GM18907 (cell line): ENCODE data around the gene DCLRE1C.
"Not testable (repeated sequence)": the region's sequence is repeated elsewhere in the genome, so short reads cannot be mapped to it uniquely, and the experiment has no call there.

Experiments
- ATAC-seq: cut with Tn5 transposase; IDR thresholded peaks from one replicate; pipeline ENCODE4 v1.9.1; 2021; ENCODE audit warnings: mild to moderate bottlenecking, moderate library complexity; ENCODE audit not compliant: unreplicated experiment

Gene DCLRE1C

DNA sequence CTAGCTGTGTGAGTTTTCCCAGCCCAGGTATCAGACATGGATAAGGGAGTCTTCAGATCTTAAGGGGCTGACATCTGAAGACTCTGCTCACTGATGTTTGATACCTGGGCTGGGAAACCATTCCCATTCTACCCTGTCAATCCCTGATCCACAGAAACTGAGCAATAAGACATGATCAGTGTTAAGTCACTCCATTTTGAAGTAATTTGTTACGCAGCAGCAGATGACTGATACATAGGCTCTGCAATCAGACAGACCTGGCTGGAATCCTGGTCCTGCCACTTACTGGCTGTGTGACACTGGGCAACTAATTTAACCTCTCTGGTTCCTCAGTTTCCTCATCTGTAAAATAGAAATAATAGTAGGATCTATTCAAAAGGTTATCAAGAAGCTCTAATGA is 6.6 kb downstream of the DCLRE1C start:
- ATAC-seq = no peak

DNA sequence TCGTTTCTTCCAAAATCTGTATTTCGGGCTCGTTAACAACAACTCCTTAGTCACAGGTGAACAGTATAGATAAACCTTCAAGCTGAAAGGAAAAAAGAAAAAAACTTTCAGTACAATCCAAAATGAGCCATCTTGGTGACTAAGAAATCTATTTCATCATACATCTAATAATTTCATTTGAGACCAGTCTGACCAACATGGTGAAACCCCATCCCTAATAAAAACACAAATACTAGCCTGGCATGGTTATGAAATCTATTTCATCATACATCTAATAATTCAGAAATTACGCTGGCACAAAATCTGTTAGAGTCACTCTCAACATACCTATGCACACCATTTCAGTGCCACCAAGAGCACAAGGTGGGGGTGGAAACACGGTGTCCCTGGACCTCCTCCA is 8.8 kb downstream of the DCLRE1C start:
- ATAC-seq = no peak

DNA sequence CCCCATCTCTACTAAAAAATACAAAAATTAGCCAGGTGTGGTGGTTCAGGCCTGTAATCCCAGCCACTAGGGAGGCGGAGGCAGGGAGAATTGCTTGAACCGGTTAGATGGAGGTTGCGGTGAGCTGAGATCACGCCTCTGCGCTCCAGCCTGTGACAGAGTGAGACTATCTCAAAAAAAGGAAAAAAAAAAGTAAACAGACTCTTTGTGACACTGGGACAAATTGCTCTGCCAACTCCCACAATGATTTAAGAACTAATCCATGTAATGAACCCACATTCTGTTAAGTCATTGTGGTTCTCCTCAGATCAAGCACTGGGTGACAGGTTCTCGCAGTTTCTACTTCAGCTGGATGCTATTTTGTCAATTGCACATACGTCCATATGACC is 11.0 kb downstream of the DCLRE1C start:
- not testable (repeated sequence) for ATAC-seq

DNA sequence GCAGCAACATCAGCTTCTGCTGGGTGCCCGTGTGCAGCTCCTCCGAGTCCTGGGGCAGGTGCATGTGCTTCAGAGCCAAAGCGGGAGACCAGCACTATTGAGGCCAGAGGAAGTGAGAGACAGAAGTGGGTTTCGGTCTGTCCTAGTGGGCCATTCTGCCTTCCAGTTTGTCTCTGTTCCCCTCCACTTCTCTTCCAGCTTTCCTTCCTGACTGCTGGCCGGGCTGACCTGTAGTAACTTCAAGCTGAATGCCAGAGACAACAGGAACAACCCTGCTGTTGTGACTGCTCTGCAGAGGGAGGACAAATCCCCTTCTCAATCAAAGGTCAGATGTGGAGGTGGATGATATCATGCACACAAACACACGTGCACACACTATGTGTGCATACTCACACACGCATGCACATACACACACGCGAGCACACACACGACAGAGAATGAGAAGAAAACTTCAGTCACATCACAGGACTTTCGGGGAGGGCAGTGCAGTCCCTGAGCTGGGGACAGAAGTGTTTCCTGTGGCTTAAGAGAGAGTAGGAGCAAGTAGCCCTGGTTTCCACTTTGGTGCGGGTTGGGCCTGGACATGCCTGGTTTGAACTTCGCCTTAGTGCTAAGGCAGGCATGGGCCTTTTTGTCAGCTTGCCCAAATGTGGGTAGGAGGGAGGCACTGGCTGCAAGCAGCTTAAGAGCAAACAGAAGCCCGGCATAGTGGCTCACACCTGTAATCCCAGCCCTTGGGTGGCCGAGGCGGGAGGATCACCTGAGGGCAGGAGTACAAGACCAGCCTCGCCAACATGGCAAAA is 11.5 kb downstream of the DCLRE1C start:
- peak; percentile 90 for ATAC-seq

DNA sequence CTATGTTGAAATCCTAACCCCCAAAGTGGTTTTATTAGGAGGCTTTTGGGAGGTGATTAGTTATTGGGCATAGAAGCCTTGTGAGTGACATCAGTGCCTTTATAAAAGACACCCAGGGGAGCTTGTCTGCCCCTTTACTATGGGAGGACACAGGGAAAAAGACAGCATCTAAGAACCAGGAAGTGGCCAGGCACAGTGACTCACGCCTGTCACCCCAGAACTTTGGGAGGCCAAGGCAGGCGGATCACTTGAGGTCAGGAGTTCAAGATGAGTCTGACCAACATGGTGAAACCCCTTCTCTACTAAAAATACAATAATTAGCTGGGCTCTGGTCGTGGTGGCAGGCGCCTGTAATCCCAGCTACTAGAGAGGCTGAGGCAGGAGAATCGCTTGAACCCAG is 14.9 kb downstream of the DCLRE1C start:
- not testable (repeated sequence) for ATAC-seq

DNA sequence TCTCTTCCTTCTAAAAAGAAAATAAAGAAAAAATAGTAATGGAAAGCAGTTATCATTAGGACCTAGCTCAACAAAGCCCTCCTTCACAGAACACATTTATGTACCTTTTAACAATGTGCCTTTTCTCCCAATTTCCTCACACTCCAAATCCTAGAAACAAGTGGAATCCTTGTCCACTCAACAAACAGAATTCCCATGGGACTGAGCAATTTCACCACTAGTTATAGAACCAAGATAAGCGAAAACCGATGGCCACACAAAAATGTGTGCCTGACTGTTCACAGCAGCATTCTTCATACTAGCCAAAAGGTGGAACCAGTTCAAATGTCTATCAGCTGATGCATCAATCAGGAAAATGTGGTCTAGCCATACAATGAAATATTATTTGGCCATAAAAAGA is 17.3 kb downstream of the DCLRE1C start:
- ATAC-seq = no peak

DNA sequence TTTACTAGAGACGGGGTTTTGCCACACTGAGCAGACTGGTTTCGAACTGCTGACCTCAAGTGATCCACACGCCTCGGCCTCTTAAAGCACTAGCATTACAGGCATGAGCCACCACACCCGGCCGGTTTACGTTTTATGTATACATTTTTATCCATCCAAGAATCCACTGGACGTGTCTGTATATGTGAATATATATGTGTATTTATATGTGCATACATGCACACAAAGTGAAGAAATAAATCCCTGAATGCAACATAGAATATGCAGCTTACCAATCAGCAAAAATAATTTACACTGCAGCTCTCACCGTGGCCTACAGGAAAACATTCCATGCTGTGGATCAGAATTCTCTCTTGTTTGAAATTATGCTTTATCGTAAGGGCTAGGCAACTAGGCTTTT is 23.3 kb downstream of the DCLRE1C start:
- no peak for ATAC-seq

DNA sequence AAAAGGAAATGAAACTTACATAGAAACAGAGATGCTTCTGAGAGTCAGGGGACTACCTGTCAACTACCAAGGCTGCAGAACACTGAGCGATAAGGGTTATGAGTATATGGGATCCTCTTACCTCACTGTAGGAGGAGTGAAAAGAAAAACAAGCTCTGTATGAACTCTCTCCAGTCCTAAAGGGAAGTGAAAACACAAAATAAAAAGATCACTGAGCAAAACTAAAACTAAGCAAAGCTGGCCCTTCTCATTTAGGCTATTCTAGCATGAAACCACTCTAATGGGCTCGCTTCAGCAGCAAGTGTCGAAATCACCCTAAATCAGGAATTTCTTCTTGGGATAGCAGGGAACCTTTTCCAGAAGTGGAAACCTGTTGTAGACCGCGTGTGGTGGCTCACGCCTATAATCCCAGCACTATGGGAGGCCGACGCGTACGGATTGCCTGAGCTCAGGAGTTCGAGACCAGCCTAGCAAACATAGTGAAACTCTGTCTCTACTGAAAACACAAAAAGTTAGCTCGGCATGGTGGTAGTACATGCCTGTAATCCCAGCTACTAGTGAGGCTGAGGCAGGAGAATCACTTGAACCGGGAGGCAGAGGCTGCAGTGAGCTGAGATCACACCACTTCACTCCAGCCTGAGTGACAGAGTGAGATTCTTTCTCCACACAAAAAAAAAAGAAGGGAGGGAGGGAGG is 27.0 kb downstream of the DCLRE1C start:
- peak; percentile 92 for ATAC-seq

DNA sequence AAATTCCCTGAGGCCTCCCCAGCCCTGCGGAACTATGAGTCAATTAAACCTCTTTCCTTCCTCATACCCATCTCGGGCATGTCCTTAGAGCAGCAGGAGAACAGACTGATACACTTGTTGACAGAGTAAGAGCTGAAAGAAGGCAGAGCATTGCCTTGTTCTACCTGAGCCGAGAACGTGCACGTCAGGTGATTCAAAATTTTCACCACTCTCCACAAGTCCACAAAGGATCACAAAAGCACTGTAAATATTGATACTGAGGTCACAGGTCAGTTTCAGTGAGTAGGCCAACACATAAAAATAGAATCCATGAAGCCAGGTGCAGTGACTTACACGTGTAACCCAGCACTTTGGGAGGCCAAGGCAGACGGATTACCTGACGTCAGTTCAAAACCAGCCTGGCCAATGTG is 27.8 kb downstream of the DCLRE1C start:
- peak; percentile 10 for ATAC-seq

DNA sequence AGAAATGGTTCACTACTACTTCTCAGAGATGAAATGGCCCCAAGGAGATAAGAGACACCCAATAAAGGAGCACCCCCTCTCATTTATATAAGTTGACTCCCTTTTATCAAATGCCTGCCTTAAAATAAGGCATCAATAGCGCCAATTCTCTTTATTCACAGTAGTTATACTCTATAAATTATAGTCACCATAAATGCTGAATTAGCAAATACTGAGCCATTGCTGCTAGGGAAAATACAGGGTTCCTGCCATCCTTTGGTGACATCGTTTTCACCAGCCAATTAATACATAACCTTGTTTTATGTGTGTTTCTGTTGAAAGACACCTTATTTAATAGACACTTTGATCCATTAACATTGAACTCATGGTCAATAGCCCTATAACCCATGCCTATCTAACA is 28.6 kb downstream of the DCLRE1C start:
- ATAC-seq = no peak

DNA sequence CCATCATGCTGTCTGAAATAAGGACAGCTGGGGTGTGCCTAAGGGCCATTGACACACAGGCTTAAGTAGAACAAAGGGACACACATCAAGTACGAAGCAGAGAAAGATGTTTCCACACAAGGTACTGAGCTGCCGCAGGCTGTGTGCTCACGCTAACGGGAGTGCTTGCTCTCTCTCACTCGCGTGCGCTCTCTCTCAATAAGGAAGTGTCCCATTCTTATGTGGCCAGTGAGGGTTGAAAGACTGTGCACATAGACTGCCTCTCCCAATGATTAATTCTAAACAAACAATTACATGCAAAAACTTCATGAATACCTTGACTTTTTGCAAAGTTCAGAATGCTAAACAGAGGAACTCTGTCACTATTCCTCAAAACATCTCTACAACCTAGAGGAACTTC is 29.9 kb downstream of the DCLRE1C start:
- ATAC-seq = no peak

DNA sequence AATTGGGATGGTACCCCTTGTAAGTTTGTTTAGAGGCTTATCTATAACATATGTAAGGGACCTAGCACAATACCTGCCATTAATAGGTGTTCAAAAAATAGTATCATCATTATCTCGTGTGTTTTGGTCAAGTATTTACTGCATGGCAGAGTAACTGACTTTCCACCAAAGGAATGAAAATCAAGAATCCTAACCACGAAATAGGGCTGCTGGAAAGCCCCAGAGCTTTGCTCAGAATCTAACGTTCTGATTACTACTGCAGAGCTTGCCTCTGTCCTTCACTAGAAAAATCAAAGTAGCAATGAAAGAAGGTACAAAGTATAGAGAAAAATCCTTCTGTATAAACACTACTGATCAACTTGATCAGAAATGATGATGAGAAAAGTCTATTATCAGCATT is 34.9 kb downstream of the DCLRE1C start:
- no peak for ATAC-seq

DNA sequence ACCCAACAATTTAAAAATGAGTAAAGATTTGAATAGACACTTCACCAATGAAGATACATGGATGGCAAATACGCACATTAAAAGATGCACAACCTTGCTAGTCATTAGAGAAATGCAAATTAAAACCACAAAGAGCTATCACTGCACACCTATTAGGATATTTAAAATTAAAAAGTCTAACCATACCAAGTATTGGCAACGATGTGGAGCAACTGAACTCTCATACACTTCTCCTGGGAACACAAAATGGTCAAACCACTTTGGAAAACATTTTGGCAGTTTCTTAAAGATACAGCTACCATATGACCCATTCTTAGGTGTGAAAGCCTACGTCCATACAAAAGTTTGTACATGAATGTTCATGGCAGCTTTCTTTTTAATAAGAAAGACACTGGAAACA is 36.1 kb downstream of the DCLRE1C start:
- ATAC-seq = no peak

DNA sequence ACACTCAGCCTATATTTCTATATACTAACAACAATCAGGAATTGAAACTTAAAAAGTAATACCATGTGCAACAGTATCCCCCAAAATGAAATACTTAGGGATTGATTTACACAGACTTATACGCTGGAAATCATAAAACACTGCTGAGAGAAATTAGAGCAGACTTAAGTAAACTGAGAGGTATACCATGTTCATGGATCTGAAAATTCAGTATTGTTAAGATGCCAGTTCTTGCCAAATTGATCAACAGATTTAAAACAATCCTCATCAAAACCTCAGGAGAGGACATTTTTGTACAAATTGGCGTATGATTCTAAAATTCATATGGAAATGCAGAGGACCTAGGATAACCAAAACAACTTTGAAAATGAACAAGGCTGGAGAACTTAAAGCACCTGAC is 37.3 kb downstream of the DCLRE1C start:
- ATAC-seq = no peak

DNA sequence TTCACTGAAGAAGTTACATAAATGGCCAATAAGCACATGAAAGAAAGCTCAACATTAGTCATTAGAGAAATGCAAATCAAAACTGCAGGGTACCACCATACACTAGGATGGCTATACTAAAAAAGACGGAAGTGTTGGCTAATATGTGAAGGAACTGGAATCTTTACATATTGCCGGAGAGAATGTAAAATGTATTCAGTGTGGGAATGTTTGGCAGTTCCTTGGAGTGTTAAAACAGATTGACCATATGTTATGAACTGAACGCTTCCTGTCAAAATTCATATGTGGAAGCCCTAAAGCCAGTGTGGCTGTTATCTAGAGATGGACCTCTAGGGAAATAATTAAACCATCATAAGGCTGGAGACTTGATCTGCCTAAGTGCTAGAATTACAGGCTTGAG is 42.1 kb downstream of the DCLRE1C start:
- no peak for ATAC-seq

DNA sequence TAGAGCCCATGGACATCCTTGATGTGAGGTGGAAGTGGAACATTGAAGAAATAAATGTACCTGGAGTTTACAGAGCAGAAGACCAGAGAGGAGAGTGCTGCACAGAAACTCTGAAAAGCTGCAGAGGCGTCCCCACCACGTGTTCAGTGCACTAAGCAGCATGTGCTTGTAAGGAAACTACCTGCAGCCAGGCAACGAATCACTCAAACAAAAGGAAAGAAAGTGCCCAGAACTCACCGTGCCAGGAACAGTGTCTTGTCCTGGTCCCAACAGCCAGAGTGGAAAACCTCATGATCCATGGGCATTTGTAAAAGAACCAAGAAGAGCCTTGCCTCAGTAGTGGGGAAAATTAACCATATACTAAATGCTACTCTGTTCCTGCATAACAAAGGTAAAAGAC is 42.9 kb downstream of the DCLRE1C start:
- ATAC-seq = no peak

DNA sequence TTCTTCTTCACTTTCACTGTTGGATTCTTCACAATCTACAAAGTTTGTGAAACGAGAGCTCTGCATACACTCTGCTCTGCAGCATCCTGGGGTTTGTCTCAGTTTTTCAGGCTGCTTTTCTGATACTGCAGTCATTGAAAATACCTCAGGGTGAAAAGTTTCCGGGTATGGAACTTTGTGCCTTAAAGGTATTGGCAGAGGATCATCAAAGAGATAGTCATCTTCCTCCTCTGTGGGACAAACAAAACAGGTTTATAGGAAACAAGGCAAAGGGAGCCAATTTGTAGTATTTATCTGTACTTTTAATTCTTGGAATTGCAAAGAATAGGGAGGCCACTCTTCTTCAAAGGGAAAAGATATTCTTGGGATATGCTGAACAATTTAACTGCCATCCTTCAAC is 44.8 kb downstream of the DCLRE1C start:
- ATAC-seq = no peak

DNA sequence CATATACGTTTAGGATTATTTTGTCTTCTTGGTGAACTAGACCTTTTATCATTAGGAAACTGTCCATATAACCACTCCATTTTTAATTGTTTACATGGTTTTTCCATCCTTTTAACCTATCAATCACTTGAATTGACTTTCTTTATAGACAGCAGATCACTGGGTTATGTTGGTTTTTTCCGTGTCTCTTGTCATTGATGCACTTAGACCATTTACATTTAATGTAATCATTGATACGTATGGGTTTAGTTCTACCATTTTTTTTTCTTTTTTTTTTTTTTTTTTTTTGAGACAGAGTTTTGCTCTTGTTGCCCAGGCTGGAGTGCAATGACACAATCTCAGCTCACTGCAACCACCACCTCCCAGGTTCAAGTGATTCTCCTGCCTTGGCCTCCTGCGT is 46.3 kb downstream of the DCLRE1C start:
- ATAC-seq = not testable (repeated sequence)

DNA sequence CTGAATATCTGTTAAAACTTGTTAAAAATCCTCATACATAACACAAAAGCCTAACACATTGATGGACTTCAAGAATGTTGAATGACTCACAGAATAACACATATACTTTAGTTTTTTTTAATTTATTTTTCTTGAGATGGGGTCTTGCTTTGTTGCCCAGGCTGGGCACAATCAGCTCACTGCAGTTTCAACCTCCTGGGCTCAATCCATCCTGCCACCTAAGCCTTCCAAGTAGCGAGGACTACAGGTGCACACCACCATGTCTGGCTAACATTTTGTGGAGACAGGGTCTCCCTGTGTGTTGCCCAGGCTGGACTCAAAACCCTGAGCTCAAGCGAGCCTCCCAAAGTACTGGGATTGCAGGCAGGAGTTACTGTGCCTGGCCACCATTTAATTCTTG is 47.1 kb downstream of the DCLRE1C start:
- no peak for ATAC-seq

DNA sequence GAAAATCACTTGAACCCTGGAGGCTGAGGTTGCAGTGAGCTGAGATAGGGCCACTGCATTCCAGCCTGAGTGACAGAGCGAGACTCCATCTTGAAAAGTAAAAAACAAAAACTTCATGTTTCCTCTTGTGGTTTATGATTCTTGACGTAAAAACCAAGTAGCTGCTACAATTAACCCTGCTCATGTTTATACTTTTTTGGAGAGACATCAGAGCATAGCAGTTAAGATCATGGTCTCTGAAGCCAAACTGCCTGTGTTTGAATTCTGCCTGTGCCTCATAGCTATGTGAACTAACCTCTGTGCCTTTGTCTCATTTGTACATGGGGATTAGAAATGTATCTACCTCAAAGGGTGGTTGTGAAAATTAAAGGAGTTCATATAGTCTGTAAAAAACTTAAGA is 48.0 kb downstream of the DCLRE1C start:
- no peak for ATAC-seq

DNA sequence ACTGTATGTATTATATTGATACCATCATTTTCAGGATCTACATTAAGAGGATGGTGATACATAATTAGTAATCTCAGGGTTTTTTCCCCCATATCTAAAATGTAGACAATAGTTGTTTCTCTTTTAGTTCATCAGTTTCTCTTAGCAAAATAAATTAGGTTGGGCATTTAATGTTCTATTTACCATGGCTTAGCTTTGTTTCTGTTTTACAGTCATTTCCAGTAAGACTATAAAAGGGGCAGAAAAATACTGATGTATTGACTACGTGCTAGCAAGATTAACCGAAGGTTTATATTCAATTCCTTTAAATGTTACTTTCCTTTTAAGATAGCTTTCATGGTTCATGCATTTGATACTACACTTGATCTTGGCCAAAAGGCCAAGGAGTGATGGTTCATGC is 49.0 kb downstream of the DCLRE1C start:
- ATAC-seq = no peak

DNA sequence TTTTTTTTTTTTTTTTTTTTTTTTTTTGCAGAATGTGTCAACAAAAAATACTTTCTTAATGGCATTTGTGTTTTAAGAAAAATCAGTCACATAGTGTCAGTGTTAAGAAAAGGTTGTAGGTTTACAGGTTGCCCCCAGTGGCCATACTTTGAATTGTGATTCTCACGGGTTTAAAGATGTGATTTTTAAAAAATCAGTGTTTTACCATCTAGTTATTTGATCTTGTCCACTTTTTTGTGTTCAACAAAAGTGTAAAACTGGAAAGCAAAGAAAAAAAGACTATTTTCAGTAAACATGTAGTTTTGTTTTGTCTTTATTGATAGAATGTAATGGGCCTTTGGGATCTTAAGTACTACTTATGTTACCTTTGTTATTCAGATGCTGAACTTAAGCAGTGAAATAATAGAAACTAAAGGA is 49.6 kb downstream of the DCLRE1C start:
- no peak for ATAC-seq

DNA sequence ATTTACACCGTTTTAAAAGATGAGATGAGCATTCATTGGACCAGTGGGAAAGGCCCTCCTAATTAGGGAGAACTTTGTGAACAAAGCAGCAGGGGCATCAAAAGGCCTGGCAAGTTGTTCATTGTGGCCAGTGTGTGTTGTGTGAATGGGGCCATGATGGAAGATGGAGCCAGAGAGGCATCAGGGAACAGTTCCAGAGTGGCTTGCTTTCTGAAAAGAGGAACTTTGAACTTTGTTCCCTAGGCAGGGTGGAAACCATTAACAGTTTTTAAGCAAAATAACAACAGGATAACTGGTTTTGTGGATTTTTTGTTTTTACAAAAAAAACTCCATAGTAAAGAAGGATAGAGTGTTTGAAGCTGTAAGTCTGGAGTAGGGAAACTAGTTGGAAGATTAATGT is 62.7 kb downstream of the DCLRE1C start:
- no peak for ATAC-seq
